GM19351 (cell line): ENCODE data around the gene PP2D1.
"Not testable (repeated sequence)": the region's sequence is repeated elsewhere in the genome, so short reads cannot be mapped to it uniquely, and the experiment has no call there.

Experiments
- ATAC-seq: cut with Tn5 transposase; IDR thresholded peaks from one replicate; pipeline ENCODE4 v1.9.1; 2021; ENCODE audit warnings: mild to moderate bottlenecking, moderate library complexity; ENCODE audit not compliant: unreplicated experiment

Gene PP2D1

GRCh38 chr3:20012164-20012563 is at the start of gene PP2D1:
PP2D1 (minus strand) TSS chr3:20012264; CDS start chr3:20012072, 192 bp downstream.
- no peak for ATAC-seq

GRCh38 chr3:20060974-20061685 is 49.1 kb upstream of the PP2D1 start:
- ATAC-seq = no peak

- no peak for ATAC-seq
These were observed 47.9 kb upstream of the PP2D1 start for GRCh38 chr3:20059929-20060328.

GRCh38 chr3:20057612-20058180 is 45.6 kb upstream of the PP2D1 start:
- ATAC-seq = no peak

GRCh38 chr3:20056725-20057611 is 44.9 kb upstream of the PP2D1 start:
- ATAC-seq = peak; percentile 42

- no peak for ATAC-seq
These were observed 43.8 kb upstream of the PP2D1 start for GRCh38 chr3:20055842-20056241.

GRCh38 chr3:20055020-20055775 is 43.1 kb upstream of the PP2D1 start:
- ATAC-seq = peak; percentile 4

GRCh38 chr3:20054549-20054987 is 42.5 kb upstream of the PP2D1 start:
- ATAC-seq = peak; percentile 69

GRCh38 chr3:20052851-20053250 is 40.8 kb upstream of the PP2D1 start:
- no peak for ATAC-seq

GRCh38 chr3:20051123-20051806 is 39.2 kb upstream of the PP2D1 start:
- no peak for ATAC-seq

GRCh38 chr3:20047976-20048883 is 36.2 kb upstream of the PP2D1 start:
- no peak for ATAC-seq

GRCh38 chr3:20047341-20047779 is 35.3 kb upstream of the PP2D1 start:
- no peak for ATAC-seq

GRCh38 chr3:20046556-20046955 is 34.5 kb upstream of the PP2D1 start:
- no peak for ATAC-seq

- not testable (repeated sequence) for ATAC-seq
These were observed 33.1 kb upstream of the PP2D1 start for GRCh38 chr3:20045141-20045540.

- ATAC-seq = no peak
These were observed 31.8 kb upstream of the PP2D1 start for GRCh38 chr3:20043825-20044224.

- peak; percentile 19 for ATAC-seq
These were observed 31.3 kb upstream of the PP2D1 start for GRCh38 chr3:20043396-20043795.

GRCh38 chr3:20042331-20042730 is 30.3 kb upstream of the PP2D1 start:
- ATAC-seq = no peak

GRCh38 chr3:20041197-20041780 is 29.2 kb upstream of the PP2D1 start:
- peak; percentile 43 for ATAC-seq
